HCT116 (cell line): ENCODE data around the gene IRF4. TPM values are rescaled to one million over a fixed set of nuclear protein-coding genes. Genes with fewer than 3 reads are reported as not detected.

ENCODE experiments used
- ATAC-seq: fragments of 200-7000 bp; cut with Tn5 transposase; 2 replicates; pipeline ENCODE4 v1.9.1; 2020; ENCODE audit warnings: mild to moderate bottlenecking, moderate library complexity
- BruUV-seq: library from RNA; stranded (reverse); fragments of 400-500 nt; replicated peaks from 2 replicates; lab custom pipeline; 2021; lab: Mats Ljungman, UMichigan
- CTCF ChIA-PET: fragments of 300-600 bp; sonication (Branson Sonifier 250); formaldehyde crosslinking; loops from one replicate; lab custom pipeline; 2021; ENCODE audit warnings: antibody characterized with exemption; lab: Charles Lee
- POLR2A ChIA-PET: fragments of 300-600, 350-600 bp; sonication (Branson Sonifier 250); formaldehyde crosslinking; loops from one replicate; lab custom pipeline; 2021; ENCODE audit warnings: antibody characterized with exemption; lab: Charles Lee
- RAD21 ChIA-PET, 2 experiments: fragments of 300-600 bp; sonication (Branson Sonifier 250); formaldehyde crosslinking; loops; one replicate each; lab custom pipeline; 2023; ENCODE audit warnings: low total read pairs in 2 of 2; ENCODE audit not compliant: uncharacterized antibody in 2 of 2, unreplicated experiment in 2 of 2, low non-redundant PET in 1 of 2; lab: Charles Lee
- DNase-seq: peaks from one replicate; pipeline ENCODE4 v3.0.0-alpha.2; 2010; ENCODE audit warnings: low read depth, low spot score
- H2AFZ ChIP-seq: fragments of 200-600 bp; shearing (Covaris generic), sonication (generic); 2 replicates; pipeline ENCODE4 v1.6.1; 2017; ENCODE audit warnings: low read depth, mixed run types, mixed read lengths, antibody characterized with exemption, low read length; ENCODE audit not compliant: poor library complexity, severe bottlenecking
- H3K27ac ChIP-seq: 2 replicates; pipeline ENCODE4 v1.5.1; 2012; ENCODE audit warnings: low read depth, low read length
- H3K27me3 ChIP-seq: fragments of 200-600 bp; sonication (generic); 2 replicates; pipeline ENCODE4 v1.6.1; 2016; ENCODE audit warnings: mixed run types, low read length, mixed read lengths; ENCODE audit not compliant: insufficient read depth
- H3K36me3 ChIP-seq, 2 experiments: fragments of 200-500 bp in 1 of 2; fragments of 200-600 bp in 1 of 2; sonication (Bioruptor generic) in 1 of 2; sonication (generic) in 1 of 2; 2 replicates each; pipeline versions ENCODE4 v1.5.1 to v1.6.1; 2014 to 2016; ENCODE audit warnings: low read length in 2 of 2, inconsistent platforms in 1 of 2, mixed read lengths in 1 of 2, mixed run types in 1 of 2; ENCODE audit not compliant: insufficient read depth in 2 of 2, control insufficient read depth in 1 of 2
- H3K4me1 ChIP-seq, 2 experiments: fragments of 200-600 bp in 1 of 2; sonication (generic) in 1 of 2; 2 replicates each; pipeline versions ENCODE4 v1.5.1 to v1.6.1; 2012 to 2017; ENCODE audit warnings: low read length in 2 of 2, inconsistent platforms in 1 of 2, mild to moderate bottlenecking in 1 of 2, mixed read lengths in 1 of 2, mixed run types in 1 of 2, moderate library complexity in 1 of 2; ENCODE audit not compliant: insufficient read depth in 2 of 2, control insufficient read depth in 1 of 2
- H3K4me2 ChIP-seq: fragments of 200-600 bp; sonication (generic); 2 replicates; pipeline ENCODE4 v1.6.1; 2017; ENCODE audit warnings: mixed run types, low read length, mixed read lengths
- H3K4me3 ChIP-seq, 2 experiments: fragments of 200-600 bp in 1 of 2; sonication (generic) in 1 of 2; replicated peaks in 1 of 2; 2 replicates each; pipeline ENCODE4 v1.5.1; 2011 to 2016; ENCODE audit warnings: low read length in 2 of 2, control low read depth in 1 of 2, low read depth in 1 of 2, mild to moderate bottlenecking in 1 of 2, mixed read lengths in 1 of 2, mixed run types in 1 of 2
- H3K79me2 ChIP-seq: fragments of 200-600 bp; sonication (generic); 2 replicates; pipeline ENCODE4 v1.6.1; 2017; ENCODE audit warnings: mild to moderate bottlenecking, mixed run types, low read length, moderate library complexity, mixed read lengths; ENCODE audit not compliant: insufficient read depth
- H3K9ac ChIP-seq: fragments of 200-600 bp; sonication (generic); 2 replicates; pipeline ENCODE4 v1.6.1; 2016; ENCODE audit warnings: low read length, mixed read lengths
- H3K9me2 ChIP-seq: fragments of 200-600 bp; sonication (generic), shearing (Covaris generic); 2 replicates; pipeline ENCODE4 v1.6.1; 2017; ENCODE audit warnings: mixed run types, mild to moderate bottlenecking, moderate library complexity; ENCODE audit not compliant: insufficient read depth
- H3K9me3 ChIP-seq, 2 experiments: fragments of 200-500 bp in 1 of 2; fragments of 200-600 bp in 1 of 2; sonication (Bioruptor generic) in 1 of 2; sonication (generic) in 1 of 2; 2 replicates each; pipeline ENCODE4 v1.6.1; 2014 to 2017; ENCODE audit warnings: low read length in 2 of 2, mixed read lengths in 2 of 2, inconsistent platforms in 1 of 2, low read depth in 1 of 2, mild to moderate bottlenecking in 1 of 2, mixed run types in 1 of 2, moderate library complexity in 1 of 2; ENCODE audit not compliant: control insufficient read depth in 1 of 2, insufficient read depth in 1 of 2
- H4K20me1 ChIP-seq: fragments of 200-600 bp; sonication (generic), shearing (Covaris generic); 2 replicates; pipeline ENCODE4 v1.6.1; 2017; ENCODE audit warnings: mixed run types, mild to moderate bottlenecking, moderate library complexity; ENCODE audit not compliant: insufficient read depth
- CBX3 ChIP-seq: IDR thresholded peaks from 2 replicates; pipeline ENCODE4 v1.6.1; 2012; ENCODE audit warnings: low read depth
- JUND ChIP-seq: IDR thresholded peaks from 2 replicates; pipeline ENCODE4 v1.6.1; 2012
- POLR2A ChIP-seq: IDR thresholded peaks from 2 replicates; pipeline ENCODE4 v1.7.0; 2011; ENCODE audit warnings: borderline replicate concordance; ENCODE audit not compliant: insufficient read depth, insufficient read length; ENCODE audit errors: extremely low read depth
- POLR2AphosphoS5 ChIP-seq: IDR thresholded peaks from 2 replicates; pipeline ENCODE4 v1.6.1; 2011; ENCODE audit warnings: mild to moderate bottlenecking, low read depth, low read length, moderate library complexity
- RAD21 ChIP-seq: IDR thresholded peaks from 2 replicates; pipeline ENCODE4 v1.6.1; 2012; ENCODE audit warnings: low read depth, mild to moderate bottlenecking
- SP1 ChIP-seq: IDR thresholded peaks from 2 replicates; pipeline ENCODE4 v1.6.1; 2012; ENCODE audit warnings: low read depth
- SRF ChIP-seq: IDR thresholded peaks from 2 replicates; pipeline ENCODE4 v1.6.1; 2012; ENCODE audit warnings: low read depth
- ZFX ChIP-seq: fragments of 450-650 bp; IDR thresholded peaks from 2 replicates; pipeline ENCODE4 v1.6.1; 2017
- intact Hi-C: fragments of 100-400 bp; cut with micrococcal nuclease; formaldehyde crosslinking; loops from 2 replicates; pipeline ENCODE4 v1.10.0; 2022
- total RNA-seq: library from RNA; stranded (reverse); gene quantifications from one replicate; pipeline ENCODE4 v1.2.1, GENCODE V29; 2021; ENCODE audit not compliant: unreplicated experiment
- TF ChIP-seq, protein P1 (sequence below), 3 experiments: fragments of 200-600 bp in 1 of 3; sonication (generic) in 1 of 3; IDR thresholded peaks in 2 of 3; conservative IDR thresholded peaks in 1 of 3; 2 replicates each; pipeline ENCODE4 v1.5.1; 2012 to 2017; ENCODE audit warnings: low read depth in 2 of 3, low read length in 2 of 3, antibody characterized with exemption in 1 of 3, borderline replicate concordance in 1 of 3, control low read depth in 1 of 3, mild to moderate bottlenecking in 1 of 3, mixed read lengths in 1 of 3, mixed run types in 1 of 3, moderate library complexity in 1 of 3; ENCODE audit not compliant: insufficient read depth in 1 of 3
- TF ChIP-seq, protein P2 (sequence below): IDR thresholded peaks from 2 replicates; pipeline ENCODE4 v1.6.1; 2012
- TF ChIP-seq, protein P3 (sequence below): IDR thresholded peaks from 2 replicates; pipeline ENCODE4 v1.6.1; 2011; ENCODE audit warnings: mild to moderate bottlenecking, low read length, moderate library complexity; ENCODE audit not compliant: insufficient replicate concordance; ENCODE audit errors: extremely low read depth

IRF4 gene
- total RNA-seq, 1 experiment from 2014 or later = 1.2 TPM

DNA sequence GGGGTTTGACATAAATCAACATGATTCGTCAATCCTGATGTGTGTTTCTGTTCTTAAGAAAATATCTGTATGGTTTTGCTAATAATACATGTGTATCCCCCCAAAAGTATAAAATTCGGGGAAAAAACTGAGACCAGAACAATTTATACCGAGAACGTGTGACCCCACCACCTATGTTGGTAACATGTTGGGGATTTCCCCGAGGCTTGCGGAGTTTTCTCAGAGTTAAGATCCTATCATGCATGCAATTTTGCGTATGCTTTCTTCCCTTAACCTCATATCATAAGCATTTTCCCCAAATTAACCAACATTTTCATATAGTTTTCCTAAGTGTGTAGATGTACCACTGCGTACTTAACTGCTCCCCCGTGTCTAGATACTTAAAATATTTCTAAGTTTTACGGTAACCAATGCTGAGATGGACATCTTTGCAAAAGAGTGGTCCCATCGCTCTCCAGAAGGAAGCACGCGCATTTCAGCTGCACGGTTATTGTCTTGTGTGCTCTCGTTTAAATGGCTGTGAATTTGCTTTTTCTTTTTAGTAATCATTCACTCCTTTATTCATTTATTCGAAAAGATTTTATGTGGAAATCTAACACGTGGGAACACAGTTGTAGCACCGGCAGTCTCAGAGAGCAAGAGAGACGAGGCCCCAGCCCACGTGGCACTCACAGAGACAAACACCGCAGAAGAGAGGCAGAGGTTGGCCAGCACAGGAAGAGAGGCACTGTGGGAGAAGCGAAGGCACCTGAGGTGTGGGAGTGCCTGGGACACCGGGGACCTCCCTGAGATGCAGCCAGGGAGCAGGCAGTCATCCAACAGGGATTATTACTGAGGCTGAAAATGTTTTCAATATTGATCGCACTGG, 13.2 kb upstream of the IRF4 start:
- H3K27me3 ChIP-seq = 0 out of 2 replicates have a peak, but pooled peaks cover 2% of the 10 kb centered on the region
- ChIA-PET RAD21 (no interaction called here), CTCF (no interaction called here), POLR2A (no interaction called here)
- no peak for TF ChIP-seq SRF
- TF ChIP-seq, protein P1, sequence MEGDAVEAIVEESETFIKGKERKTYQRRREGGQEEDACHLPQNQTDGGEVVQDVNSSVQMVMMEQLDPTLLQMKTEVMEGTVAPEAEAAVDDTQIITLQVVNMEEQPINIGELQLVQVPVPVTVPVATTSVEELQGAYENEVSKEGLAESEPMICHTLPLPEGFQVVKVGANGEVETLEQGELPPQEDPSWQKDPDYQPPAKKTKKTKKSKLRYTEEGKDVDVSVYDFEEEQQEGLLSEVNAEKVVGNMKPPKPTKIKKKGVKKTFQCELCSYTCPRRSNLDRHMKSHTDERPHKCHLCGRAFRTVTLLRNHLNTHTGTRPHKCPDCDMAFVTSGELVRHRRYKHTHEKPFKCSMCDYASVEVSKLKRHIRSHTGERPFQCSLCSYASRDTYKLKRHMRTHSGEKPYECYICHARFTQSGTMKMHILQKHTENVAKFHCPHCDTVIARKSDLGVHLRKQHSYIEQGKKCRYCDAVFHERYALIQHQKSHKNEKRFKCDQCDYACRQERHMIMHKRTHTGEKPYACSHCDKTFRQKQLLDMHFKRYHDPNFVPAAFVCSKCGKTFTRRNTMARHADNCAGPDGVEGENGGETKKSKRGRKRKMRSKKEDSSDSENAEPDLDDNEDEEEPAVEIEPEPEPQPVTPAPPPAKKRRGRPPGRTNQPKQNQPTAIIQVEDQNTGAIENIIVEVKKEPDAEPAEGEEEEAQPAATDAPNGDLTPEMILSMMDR (IDR thresholded peaks at IDR 0.05 in 2 of 3, conservative IDR thresholded peaks at IDR 0.05 in 1 of 3; ENCODE audit: borderline replicate concordance in 1 of 3, insufficient read depth in 1 of 3, low read depth in 2 of 3, low read length in 2 of 3) = no peak
- TF ChIP-seq RAD21 = no peak
- no peak for TF ChIP-seq JUND
- TF ChIP-seq, protein P2, sequence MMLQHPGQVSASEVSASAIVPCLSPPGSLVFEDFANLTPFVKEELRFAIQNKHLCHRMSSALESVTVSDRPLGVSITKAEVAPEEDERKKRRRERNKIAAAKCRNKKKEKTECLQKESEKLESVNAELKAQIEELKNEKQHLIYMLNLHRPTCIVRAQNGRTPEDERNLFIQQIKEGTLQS = no peak
- TF ChIP-seq, protein P3, sequence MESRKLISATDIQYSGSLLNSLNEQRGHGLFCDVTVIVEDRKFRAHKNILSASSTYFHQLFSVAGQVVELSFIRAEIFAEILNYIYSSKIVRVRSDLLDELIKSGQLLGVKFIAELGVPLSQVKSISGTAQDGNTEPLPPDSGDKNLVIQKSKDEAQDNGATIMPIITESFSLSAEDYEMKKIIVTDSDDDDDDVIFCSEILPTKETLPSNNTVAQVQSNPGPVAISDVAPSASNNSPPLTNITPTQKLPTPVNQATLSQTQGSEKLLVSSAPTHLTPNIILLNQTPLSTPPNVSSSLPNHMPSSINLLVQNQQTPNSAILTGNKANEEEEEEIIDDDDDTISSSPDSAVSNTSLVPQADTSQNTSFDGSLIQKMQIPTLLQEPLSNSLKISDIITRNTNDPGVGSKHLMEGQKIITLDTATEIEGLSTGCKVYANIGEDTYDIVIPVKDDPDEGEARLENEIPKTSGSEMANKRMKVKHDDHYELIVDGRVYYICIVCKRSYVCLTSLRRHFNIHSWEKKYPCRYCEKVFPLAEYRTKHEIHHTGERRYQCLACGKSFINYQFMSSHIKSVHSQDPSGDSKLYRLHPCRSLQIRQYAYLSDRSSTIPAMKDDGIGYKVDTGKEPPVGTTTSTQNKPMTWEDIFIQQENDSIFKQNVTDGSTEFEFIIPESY = no peak
- no peak for TF ChIP-seq SP1
- no peak for TF ChIP-seq ZFX
- no peak for TF ChIP-seq POLR2A
- no peak for TF ChIP-seq POLR2AphosphoS5
- no peak for TF ChIP-seq CBX3
- peaks cover 0 to 4% of the 10 kb centered on the region in 2 experiments; a peak in 2 of 4 replicates for H3K9me3 ChIP-seq
- no peak for ATAC-seq
- no peaks in the 10 kb centered on the region for H3K9me2 ChIP-seq
- no peaks in the 10 kb centered on the region for H4K20me1 ChIP-seq
- no peaks in the 10 kb centered on the region for H3K4me1 ChIP-seq
- H3K36me3 ChIP-seq = no peaks in the 10 kb centered on the region
- no peak overlapping the region for H3K4me2 ChIP-seq
- no peaks in the 10 kb centered on the region for H3K79me2 ChIP-seq
- no peak overlapping the region for H2AFZ ChIP-seq
- no peak overlapping the region for H3K4me3 ChIP-seq
- intact Hi-C loops = loop anchor here (2.0 kb wide), 1 partner anchor 58 kb away; no protein-coding TSS in a partner anchor
- H3K27ac ChIP-seq = no peak overlapping the region
- DNase-seq = no peak
- no TSS peak for BruUV-seq
- no peak overlapping the region for H3K9ac ChIP-seq
